GM21825 (cell line): ENCODE results near the gene WFDC6.

Source experiments
- ATAC-seq: cut with Tn5 transposase; IDR thresholded peaks from one replicate; pipeline ENCODE4 v1.9.1; 2021; ENCODE audit warnings: mild to moderate bottlenecking, moderate library complexity; ENCODE audit not compliant: unreplicated experiment

WFDC6 gene

DNA sequence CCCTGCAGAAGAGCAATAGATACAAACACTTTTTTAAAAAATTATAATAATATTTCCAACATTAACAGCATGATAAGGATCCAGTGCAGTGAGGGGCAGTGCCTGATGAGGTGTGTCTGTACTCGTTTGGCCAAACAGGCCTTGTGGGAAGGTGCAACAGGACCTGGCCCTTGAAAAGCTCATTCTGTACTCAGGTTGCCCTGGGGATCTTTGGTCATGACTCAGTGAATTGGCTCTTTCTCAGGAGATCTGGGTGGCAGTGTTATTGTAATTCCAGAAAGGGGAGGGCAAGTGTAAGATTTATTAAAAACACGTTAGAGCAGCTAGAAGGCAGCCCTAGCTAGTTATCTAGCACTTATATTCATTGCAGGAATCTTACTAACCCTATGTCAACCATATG is 21.0 kb downstream of the WFDC6 start:
- no peak for ATAC-seq

DNA sequence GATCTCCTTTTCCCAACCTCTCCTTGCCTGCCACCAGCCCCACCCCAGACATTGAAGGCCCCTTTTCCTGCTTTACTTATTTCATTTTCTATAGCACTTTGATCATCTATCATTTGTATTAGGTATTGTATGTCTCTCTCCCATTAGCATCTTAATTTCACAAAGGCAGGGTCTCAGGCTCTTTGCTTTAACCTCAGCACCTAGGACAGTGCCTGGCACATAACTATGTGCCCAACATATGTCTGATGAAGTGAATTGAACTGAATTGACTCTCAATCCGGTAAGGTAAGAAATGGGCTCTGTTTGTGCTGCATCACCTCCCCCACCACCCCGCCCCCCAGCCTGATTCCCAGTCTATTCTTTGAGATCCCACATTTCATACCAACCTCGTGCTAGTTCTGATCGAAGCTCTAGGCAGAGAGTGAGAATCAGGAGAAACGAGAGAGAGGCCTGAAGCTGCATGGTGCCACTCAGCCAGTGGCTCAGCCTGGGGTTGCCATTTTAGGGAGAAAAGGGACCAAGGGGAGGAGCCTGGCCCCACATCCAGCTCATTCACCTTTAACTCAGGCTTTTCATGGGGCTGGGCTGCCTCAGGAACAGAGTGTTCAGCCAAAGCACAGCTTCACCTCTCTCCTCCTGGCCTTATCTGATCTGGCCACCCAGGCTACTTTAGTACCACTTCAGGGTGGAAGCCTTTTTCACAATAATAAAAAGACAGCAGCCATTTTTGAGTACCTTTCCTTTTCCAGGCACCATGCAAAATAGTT is 24.0 kb downstream of the WFDC6 start, which contains the start of gene SPINT3:
Gene SPINT3, minus strand, starts transcription at position 476 of the 767 bp plus-strand sequence. Its CDS starts 14 bp downstream, at position 462.
- no peak for ATAC-seq

DNA sequence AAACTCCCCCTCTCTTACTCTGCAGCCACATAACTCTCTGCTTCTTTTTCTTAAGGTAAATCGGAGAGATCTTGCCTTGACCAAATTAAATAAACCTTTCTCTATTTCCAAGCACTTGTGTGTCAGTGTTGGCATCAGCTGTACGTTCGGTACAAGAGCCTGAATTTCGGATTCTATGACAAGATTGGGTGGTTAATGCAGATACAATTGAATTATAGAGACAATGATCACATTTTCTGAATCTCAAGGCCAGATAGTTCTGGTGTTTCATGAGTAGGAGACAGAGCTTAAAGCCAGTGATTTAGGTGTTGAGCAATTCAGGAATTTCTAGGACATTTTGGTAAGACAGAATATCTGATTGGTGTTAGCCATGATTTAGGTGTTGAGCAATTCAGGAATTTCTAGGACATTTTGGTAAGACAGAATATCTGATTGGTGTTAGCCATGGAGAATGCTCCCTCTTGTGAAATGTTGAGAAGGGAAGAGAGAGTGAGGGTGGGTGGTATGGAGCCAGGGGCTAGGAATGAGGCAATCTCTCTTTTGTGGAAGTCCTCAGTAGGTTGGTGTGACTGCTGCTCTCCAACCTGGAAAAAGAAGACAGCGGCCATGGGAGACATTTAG is 28.9 kb downstream of the WFDC6 start:
- ATAC-seq: no peak

DNA sequence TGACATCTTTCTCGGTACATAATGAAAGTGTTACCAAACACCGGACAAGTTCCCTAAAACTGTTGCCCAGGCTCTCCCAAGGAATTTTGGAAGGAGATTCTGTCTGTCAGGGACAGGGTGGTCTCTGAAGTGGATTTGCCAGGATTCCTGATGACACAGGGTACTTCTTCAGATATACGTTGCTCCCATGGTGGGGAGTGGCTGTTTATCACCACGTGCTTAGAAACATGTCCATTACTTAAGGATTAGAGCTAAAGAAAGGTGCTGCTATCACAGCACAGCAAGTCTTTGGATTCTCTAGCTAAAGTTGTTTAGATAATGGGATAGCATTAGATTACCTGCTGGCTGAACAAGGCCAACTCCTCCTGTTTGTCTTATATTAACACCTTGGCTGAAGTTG is 30.2 kb downstream of the WFDC6 start:
- ATAC-seq: no peak

DNA sequence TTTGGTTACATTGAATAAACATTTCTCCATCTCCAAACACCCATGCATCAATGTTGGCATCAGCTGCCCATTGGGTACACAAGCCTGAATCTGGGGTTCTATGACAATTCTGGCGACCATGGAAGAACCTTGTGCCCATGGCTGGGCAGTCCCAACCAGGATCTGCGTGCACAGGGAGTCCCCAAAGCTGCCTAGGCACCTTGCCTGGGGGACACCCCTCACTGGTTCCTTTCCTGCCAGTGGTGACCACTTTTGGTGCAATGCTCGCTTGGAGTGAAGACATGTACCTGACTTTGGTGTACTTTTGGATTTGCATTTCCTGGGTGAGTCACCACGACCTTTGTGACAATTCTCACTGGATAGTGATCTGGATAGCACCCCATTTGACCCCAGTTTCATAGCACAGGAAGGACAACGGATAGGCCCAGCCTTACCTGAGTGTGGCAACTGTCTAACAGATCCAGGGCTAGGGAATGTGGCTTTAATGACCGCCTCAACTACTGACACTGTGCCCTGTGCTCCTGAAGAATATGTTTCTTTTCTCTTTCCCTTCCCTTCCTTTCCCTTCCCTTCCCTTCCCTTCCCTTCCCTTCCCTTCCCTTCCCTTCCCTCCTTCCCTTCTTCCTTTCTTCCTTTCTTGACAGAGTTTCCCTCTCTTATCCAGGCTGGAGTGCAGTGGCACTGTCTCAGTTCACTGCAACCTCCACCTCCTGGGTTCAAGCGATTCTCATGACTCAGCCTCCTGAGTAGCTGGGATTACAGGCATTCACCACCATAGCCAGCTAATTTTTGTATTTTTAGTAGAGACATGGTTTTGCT is 31.0 kb downstream of the WFDC6 start:
- no peak for ATAC-seq

DNA sequence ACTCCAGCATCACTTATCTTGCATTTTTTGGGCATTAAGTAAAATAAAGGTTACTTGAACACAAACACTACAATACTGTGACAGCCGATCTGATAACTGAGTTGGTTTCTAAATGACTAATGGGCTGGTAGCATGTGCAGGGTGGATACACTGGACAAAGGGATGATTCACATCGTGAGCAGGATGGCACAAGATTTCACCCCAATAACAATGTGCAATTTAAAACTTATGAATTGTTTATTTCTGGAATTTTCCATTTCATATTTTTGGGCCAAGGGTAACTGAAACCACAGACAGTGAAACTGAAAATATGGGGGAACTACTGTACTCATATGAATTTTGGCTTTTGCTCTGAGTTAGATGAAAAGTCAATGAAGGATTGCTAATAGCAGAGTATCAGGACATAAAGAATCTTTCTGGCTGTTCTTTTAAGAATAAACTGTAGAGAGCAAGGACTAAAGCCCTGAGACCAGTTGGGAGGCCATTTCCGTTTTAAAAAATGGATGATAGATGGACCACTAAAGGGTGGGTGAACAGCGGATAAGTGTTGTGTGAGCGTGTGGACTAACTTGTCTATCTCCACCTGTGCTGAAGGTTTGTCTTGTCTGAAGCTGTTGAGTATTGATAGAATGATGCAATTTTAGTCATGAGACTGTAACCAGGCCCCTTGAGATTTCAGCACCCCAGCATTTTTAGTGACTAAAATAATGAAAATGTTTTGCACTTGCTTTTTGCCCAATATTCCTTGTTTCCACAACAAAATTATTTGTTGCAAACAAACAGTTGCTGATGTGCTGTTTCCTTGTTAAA is 32.1 kb downstream of the WFDC6 start:
- no peak for ATAC-seq

DNA sequence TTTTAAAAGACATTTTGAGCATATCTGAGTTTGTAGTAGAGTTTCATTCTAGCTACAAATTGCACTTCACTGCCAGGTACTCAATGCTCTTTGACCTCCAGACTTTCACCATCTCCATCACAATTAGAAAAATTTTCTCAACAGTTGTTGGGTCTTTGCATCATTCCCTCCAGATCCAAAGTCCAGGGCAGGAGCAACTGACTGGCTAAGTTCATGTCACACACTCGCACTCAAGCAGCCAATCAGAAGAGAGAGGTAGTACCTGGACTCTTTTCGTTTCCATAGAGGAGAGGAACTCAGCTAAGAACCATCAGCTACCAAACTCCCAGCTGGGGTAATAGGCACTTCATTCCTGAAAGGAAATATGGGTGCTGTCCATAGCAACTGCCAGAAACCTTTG is 32.9 kb downstream of the WFDC6 start:
- ATAC-seq: no peak

DNA sequence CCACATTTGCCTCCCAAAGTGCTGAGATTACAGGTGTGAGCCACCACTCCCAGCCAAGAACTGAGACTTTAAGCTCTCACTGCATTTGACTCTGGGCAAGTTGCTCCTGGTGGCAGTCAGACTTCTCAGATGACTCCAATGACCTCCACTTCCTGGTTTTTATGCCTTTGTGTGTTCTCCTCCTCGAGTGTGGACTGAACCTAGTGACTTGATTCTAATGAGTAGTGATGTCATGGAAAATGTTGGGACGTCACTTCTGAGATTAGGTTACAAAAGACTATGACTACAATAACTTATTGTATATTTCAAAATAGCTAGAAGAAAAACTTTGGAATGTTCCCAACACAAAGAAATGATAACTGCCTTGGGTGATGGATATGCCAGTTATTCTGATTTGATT is 35.9 kb downstream of the WFDC6 start:
- ATAC-seq: no peak

DNA sequence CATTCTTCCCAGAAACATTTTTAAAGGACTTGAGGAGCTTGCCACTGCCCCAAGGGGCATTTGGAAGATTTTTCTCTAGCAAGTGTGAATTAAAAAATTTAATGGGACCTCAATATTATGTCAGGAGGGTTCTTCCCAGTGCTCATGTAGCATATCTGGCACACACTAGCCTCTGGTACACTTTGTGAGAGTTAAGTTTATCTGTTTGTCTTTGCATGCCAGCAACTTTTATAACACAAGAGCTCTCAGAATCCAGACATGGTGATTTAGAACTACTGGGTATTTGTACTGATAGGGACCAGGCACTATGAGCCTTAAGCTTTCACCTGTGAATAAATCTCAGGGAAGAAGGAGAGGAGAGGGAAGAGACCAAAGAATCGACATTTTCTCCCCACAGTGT is 36.7 kb downstream of the WFDC6 start:
- ATAC-seq: no peak

DNA sequence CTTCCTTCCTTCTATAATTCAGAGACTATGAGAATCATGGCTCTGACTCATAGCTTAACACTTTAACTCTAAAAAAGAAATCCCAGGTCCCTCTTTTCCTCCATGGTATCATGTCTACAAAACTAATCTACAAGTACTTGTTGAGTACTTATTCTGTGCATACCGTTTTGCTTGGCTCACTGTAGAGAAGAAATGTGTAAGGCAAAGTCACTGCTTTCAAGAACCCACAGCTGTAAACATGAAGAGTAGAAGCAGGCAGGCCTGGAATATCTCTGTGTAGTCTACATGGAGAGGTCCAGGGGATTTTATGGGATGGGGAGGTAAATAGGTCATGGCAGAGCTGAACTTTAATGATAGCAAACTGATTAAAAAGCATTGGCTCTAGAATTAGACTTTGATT is 37.7 kb downstream of the WFDC6 start:
- ATAC-seq: no peak

DNA sequence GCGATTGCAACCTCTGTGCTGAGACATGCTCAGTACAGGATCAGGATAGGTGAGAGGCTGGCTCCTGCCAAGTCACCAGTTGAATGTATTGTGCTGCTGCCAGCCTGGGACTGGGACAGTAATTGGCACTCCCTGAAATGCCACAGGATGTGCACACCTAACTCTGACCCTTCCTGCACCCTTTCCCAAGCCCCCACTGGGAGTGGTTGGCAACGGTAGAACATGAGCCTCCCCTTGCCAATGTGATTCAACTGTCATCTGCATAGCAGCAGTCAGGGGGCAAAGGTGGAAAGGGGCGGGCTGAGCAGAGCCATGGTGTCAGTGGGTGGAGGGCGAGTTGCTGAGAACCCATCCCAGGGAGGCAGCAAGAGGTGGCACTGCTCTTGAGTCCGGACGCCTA is 39.3 kb downstream of the WFDC6 start:
- ATAC-seq: no peak

DNA sequence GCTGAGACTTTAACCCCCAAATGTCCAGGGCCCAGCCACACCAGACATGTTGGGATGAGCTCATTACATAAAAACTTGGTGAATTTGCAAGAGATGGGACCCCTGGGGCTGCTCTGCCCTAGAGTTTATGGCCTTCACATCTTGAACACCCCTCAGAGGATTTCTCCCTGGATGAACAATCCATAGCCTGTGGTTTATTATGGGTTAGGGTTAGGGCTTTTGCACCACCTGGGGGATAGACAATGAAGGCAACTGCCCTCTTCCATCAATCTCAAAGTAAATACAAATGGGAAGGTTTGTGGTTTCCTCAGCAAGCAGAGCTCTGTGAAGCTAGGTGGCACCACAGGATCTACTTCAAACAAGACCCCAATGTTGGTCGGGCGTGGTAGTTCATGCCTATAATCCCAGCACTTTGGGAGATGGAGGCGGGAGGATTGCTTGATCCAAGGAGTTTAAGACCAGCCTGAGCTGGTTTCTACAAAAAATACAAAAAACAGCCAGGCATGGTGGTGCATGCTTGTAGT is 41.2 kb downstream of the WFDC6 start:
- no peak for ATAC-seq

DNA sequence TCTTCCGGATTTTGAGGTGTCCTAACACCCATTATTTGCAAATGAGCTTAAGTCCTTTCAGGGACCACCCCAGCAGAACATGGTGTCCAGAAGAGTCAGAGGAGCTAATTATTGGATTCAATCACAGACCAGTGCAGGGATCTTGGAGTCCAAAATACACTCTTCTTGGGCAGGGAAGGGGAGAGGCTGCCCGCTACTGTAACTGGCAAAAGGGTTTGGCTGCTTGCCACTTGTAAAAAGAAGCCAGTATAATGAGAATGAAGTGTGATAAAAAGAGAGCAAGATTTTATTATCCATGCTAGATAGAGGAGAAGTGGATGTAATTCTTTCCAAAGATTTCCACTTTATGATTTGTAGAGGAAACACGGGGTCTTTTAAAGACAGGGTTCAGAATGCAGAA is 43.1 kb downstream of the WFDC6 start:
- ATAC-seq: no peak

DNA sequence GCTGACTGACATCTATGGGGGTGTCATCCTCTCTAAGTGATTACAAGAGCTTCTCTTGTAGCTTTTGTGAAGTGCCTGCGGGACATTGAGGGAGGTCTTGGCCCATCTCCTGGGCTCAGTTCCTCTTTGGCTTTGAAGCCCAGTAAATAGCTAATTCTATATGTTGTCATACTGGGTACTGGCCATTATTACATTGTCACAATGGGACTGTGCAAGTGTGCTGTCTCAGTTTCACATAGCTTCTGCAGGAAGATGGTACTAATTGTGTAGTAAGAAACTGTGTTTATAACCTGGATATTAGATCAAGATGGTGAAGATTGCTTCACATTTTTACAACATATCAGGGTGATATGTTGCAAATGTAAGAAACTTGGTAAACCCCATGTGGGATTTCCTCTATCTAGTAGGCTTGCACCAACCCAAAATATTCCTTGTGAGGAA is 43.8 kb downstream of the WFDC6 start:
- no peak for ATAC-seq

DNA sequence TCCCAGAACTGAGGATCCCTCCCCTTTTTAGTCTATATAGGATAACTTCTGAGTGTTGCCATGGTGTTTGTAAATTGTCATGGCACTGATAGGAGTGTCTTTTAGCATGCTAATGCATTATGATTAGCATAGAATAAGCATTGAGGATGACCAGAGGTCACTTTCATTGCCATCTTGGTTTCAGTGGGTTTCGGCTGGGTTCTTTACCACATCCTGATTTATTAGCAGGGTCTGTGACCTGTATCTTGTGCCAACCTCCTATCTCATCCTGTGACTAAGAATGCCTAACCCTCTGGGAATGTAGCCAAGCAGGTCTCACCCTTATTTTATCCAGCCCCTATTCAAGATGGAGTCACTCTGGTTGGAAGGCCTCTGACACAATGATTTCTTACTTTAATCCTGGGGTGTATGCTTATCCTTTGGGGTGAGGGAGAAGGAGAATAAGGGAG is 50.2 kb downstream of the WFDC6 start:
- no peak for ATAC-seq

DNA sequence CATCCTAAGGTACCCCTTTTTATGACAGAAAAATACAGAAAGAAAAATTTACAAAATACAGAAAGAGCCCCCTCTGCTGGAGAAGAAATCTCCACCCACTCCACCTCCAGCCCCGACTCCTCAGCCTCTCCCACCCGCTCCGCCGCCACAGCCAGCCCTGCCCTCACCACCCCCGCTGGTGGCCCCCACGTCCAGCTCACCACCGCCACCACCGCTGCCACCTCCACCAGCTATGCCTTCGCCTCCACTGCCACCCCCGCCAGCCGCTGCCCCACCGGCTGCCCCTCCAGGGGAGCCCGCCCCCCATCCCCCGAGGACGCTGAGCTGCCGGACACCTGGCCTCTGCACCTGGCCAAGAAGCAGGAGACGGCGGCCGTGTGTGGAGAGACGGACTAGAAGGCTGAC is 52.0 kb downstream of the WFDC6 start:
- ATAC-seq: no peak

DNA sequence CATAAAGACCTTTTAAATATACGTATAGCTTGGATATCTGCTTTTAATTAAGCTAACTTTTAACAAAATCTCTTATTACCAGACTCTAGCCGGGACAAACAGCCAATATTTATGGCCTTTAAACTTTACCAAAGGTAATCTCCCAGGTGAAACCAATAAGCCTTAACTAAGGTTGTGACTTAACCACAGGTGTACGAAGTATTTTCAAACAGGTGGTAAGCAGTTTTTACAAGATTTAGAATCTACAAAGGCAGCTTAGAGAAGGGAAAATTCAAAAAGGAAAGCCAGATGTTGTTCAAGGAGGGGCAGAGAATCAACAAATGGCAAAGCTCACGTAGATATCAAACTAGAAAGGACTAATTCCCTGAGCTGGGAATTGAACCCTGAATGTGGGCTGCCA is 53.9 kb downstream of the WFDC6 start:
- no peak for ATAC-seq

DNA sequence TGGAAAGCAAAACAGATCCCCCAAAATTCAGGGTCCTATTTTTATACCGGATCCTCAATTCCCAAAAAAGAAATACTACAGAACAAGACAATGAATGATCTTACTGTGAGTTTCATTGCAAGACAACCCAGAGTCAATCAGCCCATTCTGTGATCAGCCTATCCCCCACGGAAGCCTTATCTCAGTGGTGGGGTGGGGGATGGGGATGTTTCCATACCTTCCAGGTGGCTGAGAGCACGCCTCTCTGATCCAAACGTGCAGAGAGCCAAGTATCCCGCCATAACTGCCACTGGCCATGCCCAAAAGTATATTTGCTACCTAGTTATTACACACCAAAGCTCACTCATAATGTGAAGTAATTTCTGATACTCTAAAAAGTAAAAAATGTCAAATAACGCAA is 54.6 kb downstream of the WFDC6 start:
- ATAC-seq: no peak
